ENCODE data around the gene STYK1.
"Not testable (repeated sequence)": the region's sequence is repeated elsewhere in the genome, so short reads cannot be mapped to it uniquely, and the experiment has no call there.

The STYK1 gene

DNA sequence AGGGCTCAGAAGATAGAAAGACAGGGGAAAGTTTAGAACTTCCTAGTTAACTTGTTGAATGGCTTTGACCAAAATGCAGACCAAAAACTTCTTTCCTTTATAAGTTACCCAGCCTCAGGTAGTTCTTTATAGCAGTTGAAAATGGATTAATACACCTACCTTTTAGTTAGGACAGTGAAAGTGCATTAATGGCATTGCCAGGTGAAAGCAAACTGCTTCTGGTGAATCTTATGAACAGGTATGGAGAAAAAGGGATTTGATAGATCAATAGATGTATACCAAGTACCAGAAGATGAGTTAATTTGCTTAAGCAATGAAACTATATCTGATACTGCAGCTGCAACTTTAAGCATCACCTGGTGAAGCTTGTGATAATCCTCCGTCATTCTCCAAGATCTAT is 14.2 kb upstream of the STYK1 start:
- no peak for DNase-seq

DNA sequence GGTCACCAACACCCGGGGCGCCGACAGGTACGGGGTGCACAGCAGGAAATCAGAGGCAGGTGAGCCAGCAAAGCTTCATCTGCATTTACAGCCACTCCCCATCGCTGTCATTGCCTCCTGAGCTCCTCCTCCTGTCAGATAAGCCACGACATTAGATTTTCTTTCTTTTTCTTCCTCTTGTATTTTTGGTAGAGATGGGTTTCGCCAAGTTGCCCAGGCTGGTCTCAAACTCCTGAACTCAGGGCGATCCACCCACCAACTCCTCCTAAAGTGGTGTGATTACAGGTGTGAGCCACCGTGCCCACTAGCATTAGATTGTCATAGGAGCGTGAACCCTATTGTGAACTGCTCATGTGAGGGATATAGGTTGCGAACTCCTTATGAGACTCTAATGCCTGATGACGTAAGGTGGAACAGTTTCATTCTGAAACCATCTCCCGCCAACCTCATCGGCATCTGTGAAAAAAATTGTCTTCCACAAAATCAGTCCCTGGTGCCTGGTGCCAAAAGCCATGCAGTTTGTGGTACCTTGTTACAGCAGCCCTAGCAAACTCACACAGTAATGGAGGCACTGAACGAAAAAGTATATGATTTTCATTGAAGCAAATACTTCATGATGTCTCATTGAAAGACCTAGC is 1.5 kb downstream of the STYK1 start:
- DNase-seq: peak in 1 of 2 experiments; percentile 58

DNA sequence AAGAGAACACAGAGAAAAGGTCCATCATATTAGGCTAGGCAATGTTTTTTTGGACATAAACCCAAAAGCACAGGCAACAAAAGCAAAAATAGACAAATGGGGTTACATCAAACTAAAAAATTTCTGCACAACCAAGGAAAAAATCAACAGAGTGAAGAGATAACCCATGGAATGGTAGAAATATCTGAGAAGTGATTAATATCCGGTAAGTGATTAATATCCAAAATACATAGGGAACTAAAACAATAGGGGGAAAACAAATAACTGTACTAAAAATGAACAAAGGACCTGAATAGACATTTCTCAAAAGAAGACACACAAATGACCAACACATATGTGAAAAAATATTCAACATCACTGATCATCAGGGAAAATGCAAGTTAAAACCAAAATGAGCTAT is 4.3 kb downstream of the STYK1 start:
- DNase-seq: no peak

DNA sequence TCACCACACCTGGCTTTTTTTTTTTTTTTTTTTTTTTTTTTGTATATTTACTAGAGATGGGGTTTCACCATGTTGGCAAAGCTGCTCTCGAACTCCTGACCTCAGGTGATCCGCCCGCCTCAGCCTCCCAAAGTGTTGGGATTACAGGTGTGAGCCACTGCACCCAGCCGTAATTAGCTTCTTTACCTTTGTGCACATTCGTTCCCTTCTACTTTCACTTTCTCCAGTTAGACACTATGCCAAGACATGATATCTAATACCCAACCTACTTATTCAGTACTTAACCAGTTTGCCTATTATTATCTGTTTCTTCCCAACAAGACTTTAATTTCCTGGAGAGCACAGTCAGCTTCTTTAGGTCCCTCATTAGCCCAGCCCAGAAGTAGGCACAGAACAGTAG is 5.3 kb downstream of the STYK1 start:
- DNase-seq: peak in 1 of 2 experiments; percentile 3

DNA sequence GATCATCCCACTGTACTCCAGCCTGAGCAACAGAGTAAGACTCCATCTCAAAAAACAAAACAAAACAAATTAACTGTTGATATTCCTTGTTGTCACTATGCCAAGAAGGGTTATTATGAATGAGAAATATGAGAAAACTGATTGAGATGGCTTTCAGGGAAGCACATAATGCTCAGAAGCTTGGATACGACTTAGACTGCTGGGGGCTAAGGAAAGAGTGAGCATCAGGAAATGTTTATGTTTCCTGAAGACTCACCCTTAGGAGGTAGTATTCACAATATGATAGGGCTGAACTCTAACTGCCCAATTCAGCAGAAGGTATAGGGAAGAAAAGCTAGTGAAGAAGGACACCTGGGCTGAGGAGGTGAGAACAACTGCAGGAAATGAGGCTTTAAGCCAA is 6.3 kb downstream of the STYK1 start:
- no peak for DNase-seq

DNA sequence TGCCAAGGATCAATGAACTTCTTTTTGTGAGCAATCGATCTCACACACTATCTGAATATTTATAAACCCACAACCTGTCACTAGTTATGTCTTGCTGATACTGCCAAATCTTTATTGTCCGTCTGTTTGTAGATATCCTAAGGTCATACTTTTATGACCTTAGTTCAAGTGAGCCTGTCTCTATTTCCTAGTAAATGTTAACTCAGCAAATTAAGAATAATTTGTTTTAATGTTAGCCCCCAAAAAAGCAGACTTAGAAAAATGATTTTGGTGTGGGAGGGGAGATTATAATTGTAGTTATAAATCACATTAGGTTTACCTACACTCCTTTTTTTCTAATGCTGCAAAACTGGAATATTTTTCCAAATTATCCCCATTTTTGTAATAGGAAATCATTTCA is 9.4 kb downstream of the STYK1 start:
- no peak for DNase-seq

DNA sequence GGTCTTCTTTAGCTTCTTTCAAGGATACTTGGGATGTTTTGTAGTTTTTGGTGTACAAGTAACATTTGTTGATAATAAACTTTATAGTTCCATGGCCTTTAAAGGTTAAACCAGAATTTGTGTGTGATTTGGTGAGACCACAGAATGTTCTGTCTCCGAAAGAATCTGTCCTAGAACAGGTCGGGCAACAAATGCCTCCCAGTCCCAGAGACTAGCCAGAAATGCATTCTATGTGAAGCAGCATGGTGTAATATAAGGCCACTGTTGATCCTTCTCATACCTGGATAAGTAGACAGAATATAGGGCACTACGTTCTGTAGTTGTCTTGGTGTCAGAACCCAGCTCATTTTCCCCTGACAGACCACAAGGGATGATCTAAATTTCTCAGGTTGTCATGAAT is 10.0 kb downstream of the STYK1 start:
- no peak for DNase-seq

DNA sequence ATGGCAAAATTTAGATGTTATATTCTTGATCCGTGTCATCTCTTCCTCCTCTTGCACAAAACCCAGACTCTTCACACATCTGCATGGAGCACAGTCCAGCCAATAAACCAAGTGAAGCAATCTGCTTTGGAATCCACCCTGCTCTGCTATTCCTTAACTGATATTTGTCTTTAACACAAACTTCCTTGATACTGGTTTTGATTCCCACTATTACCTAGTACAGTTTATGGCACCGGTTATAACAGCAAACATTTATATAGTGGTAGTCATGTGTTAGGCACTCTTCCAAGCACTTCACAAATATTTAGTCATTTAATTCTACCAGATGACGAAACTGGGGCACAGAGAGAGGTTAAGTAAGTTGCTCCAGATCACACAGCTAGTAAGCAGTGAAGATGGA is 12.5 kb downstream of the STYK1 start:
- DNase-seq: no peak

DNA sequence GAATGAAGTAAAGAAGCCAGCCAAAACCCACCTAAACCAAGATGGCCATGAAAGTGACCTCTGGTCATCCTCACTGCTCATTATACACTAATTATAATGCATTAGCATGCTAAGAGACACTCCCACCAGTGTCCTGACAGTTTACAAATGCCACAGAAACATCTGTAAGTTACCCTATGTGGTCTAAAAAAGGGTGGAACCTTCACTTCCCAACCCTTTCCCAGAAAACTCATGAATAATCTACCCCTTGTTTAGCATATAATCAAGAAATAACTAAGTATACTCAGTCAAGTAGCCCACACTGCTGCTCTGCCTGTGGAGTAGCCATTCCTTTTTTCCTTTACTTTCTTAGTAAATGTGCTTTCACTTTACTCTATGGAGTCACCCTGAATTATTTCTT is 19.8 kb downstream of the STYK1 start:
- no peak for DNase-seq

DNA sequence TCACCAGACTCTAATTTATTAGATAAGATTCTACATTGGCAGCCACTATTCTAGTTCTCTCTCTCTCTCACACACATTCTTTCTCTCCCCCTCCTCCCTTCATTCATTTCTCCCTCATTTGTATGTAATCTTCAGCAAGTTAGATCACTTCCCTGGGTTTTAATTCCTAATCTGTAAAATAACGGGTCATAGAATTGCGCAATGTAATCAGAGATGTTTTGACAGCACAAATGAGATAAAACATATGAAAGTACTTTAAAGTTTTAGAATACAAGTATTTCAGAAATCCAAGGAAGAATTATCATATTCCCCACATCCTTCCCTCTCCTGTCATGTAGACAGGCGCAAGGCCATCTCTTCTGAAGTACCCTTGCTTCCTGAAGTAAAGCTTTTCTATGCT is 21.7 kb downstream of the STYK1 start:
- DNase-seq: no peak

DNA sequence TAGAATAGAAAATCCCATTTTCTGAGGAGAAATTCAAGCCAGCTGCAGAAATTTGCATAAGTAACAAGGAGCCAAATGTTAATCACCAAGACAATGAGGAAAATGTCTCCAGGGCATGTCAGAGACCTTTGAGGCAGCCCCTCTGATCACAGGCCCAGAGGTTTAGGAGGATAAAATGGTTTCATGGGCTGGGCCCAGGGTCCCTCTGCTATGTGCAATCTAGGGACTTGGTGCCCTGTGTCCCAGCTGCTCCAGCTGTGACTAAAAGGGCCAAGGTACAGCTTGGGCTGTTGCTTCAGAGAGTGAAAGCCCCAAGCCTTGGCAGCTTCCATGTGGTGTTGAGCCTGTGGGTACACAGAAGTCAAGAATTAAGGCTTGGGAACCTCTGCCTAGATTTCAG is 27.3 kb downstream of the STYK1 start:
- not testable (repeated sequence) for DNase-seq

DNA sequence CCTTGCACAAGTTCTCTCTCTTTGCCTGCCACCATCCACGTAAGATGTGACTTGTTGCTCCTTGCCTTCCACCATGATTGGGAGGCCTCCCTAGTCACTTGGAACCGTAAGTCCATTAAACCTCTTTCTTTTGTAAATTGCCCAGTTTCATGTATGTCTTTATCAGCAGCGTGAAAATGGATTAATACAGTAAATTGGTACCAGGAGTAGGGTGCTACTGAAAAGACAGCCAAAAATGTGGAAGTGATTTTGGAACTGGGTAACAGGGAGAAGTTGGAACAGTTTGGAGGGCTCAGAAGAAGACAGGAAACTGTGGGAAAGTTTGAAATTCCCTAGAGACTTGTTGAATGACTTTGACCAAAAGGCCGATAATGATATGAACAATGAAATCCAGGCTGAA is 27.9 kb downstream of the STYK1 start:
- no peak for DNase-seq

DNA sequence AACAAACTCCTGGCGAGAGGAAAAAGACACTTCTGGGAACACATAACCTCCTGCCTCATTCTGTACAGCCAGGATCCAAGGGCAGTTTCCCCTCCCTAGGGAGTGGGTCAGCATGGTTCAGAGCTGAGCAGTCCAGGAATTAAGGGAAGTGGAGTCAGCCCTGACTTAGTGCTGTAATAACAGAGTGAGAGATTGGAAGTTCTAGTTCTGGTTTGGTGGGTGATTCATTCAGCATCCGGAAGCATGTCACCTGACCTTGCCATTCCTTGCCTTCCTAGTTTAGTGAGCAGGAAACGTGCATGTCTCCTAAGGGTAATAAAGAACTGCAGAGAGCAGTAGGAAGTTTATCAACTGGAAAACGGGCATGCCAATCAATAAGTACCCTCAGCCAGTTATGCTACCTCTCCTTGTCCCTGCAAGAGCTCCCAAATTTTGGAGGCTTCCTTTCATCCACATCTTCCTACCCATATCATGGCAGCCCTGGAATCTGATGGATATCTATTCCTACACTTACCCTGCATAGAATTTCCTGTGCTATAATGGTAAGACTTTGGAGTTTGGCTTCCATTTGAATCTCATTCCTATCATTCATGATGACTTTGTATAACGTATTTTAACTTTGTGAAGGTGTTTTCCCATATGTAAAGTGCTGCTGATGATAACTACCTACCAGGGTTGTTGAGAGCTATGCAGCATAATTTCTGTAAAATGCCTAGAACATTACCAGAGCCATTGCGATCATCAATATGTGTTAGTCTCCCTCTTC is 31.9 kb downstream of the STYK1 start:
- no peak for DNase-seq

DNA sequence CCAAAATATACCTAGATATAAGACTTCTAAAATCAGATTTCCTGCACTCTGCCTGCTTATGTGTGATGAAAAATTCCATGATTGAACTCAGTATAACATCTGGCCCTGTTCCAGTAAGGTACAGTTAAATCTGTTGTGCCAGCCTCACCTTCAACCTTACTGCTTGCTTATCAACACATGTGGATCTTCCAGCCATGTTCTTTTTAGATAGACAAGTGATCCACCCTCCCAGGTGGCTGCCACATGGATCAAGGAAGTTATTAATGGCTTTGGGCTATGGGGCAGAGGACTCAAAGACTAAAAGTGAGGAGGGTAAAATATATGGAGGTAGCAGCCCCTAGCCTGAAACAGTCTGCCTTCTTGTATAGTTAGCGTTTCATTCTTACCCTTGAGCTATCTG is 35.1 kb downstream of the STYK1 start:
- no peak for DNase-seq

DNA sequence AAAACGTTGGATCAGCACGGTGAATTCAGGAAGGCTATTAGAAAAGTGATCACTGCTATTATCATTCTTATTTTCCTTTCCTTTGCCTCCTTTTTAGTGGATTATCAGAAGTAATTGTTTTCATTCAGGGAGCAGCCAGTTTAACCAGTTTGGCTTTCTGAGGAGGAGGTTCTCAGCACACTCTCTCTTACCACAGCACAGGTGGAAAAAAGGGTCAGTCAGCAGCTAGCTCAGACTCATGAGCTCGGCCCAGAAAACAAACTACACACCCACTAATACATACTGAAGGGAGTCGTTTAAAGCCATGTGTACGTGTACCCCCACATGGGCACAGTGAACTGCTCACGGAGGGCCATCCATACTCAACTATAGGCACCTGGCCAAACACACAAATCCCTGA is 37.2 kb downstream of the STYK1 start:
- DNase-seq: no peak

DNA sequence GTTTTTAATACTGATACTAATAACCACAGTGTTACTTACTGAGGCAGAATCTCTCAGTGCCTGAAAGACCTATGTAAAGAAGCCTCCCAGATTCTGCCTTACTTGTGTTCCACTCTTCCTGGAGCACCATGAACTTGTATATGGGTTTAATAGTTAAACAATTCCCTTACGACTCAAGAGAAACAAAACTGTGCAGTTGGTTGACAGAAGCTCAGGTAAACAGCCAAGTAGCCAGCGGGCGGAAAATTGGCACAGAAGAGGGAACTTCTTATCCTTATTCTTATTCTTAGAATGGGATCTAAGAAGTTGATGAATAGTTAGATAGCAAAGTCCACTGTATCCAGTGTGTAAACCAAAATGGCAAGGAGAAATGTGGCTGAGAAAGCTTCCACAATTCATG is 37.7 kb downstream of the STYK1 start:
- no peak for DNase-seq

DNA sequence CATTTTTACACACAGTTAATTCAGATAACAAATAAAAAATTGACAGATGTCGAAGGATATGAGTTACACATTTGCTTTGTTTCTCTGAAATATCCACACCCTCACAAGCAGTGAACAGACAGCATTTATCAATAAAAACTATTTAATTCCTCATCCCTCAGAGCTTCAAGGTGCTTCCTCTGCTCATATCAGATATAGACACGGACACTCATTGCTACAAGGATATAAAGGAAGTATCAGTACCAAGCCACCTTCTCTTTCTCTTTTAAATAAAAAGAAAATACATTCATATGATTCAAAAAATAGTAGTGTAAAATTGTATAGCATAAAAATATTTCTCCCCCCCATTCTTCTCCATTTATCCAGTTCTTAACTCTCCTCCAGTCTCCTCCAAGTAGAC is 38.5 kb downstream of the STYK1 start:
- DNase-seq: no peak

DNA sequence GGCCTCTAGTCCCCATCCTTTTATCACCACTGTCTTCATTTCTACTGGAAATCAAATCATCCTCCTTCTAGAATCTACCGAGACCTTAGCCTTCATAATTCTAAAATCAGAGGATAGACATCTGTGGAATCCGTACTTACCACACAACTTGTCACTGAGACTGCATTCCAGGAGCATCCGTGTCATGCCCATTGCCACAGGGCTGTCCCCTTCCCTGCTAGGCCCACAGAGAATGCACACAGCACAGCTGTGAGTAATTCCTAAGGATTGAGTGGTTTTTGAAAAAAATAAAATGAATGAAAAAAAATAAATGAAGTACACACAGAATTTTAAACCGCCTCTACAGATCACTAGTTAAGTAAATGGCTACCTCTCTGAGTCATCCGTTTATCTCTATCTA is 39.4 kb downstream of the STYK1 start:
- DNase-seq: no peak

DNA sequence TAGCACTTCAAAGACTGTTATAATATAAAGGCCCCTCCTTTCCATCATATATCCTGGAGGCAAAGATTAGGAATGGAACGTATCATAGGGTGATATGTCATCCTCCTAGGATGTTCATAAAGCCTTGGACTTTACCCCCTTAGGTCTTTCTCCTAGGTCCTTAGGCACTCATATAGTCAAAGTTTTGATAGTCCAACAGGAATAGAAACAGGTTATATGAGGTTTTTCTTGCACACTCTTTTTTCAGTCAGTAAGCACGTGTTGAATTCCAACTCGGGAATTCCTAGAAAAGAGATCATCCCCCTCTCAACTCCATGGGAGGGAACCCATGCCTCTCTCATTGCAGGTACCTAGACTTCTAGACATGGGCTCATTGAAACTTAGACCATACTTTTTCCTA is 40.3 kb downstream of the STYK1 start:
- DNase-seq: no peak

DNA sequence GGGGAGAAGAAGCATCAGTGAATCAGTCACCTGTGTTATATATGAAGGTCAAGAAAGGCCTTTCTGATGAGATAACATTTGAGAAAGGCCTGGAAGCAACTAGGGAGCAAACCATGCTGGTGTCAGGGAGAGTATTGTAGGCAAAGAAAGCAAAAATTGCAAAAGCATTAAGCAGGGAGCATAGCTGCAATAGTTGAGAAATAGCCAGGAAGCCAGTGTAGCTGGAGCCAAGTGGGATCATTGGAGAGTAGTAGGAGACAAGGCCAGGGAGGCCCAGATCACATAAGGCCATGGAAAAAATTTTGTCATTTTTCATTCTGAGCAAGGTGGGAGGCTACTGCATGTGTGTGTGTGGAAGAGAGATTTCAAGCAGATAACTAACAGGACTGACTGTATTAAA is 41.6 kb downstream of the STYK1 start:
- DNase-seq: no peak

DNA sequence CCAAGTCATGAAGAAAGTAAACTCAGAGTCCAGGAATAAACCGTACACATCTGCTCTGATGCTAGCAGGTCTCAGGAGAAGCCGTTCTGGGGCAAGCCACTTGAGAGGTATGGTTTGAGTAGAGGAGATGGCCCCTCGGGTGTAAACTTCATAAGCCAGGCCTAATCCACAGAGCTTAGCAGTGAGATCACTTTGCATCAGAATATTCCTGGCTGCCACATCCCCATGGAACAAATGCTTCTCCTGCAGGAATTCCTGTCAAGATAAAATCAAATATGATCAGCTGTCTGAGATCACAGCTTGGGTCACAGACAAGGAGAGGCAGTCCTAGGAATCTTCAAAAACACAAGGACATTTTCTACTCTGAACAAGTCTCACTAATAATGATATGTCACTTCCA is 49.2 kb downstream of the STYK1 start:
- DNase-seq: no peak

DNA sequence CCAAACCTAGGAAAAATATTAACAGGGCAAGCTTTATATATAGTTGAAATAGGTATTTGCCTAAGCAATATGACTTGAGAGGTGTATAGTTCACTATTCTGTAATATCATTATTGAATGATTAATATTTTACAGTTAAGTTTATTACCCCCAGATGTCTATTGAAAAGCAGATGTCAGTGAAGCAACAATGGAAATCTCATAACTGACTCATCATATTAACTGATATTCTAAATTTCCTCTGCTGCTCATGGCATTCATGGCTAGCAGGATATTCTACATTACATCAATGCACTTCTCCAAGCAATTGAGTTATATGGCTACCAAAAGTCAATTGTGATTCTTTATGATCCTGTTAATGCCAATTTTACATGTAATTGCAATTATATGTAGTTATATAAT is 50.7 kb downstream of the STYK1 start:
- no peak for DNase-seq

DNA sequence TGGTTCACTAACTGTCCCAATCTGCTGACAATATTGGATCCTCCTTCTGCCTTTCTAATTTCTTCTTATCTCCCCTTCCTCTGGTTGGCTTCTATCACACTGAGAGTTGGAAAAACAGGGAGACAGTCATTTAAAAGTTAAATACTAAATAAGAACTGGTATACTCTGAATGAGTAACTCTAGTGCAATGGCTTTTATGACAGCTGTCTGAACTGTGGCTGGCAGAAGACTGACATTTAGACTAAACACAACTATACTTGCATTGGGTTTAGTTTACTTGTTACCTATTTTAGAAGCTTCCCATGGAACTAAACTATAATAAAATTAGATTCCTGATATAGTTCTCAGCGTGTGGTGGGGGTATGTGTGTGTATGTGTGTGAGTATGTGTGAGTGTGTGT is 52.6 kb downstream of the STYK1 start:
- DNase-seq: no peak

DNA sequence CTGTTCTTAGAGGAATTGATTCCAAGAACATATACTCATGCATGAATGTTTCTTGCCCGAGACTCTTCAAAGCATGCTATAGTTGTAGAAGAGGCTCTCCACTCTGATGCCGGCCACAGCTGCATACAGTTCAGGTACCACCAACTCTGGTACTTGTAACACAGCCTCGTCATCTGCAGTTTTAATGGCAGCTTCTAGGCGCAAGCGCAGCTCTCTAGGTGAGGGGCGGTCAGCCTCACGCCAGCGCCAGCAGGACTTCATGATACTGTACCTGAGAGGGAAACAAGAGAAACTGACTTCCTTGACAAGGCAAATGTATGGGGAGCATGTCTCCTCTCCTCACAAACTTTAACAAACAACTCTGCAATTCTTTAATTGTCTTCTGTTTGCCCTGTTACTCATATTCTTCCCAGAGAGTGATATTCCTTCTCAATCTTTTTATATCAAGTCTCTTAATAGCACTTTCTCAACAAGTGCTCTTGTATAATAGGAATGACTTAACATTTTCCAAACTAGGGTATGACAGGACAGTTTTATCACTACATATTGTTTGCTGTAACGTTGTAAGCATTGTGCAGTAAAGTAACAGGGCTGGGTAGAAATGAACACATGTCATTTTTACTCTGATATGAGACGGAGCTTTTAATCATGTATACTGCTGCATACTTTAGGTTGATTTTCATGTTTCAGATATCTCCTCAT is 53.6 kb downstream of the STYK1 start:
- DNase-seq: no peak
